Upper lobe of left lung (tissue), 4 donors: Measurements from ENCODE around the gene LPCAT3.

Experiments used
- POLR2A ChIP-seq, 4 donors: fragments of 450-650 bp; IDR thresholded peaks; one replicate each; pipeline ENCODE4 v1.5.1; 2016 to 2017; ENCODE audit warnings: antibody characterized with exemption in 4 of 4, mild to moderate bottlenecking in 2 of 4
- POLR2AphosphoS5 ChIP-seq, 2 donors: sonication (generic); formaldehyde crosslinking; IDR thresholded peaks; one replicate each; pipeline ENCODE4 v1.5.1; 2017; ENCODE audit warnings: antibody characterized with exemption in 2 of 2
- TF ChIP-seq, protein P1 (sequence below), 6 experiments: fragments of 450-650 bp in 4 of 6; fragments of 200-600 bp in 2 of 6; sonication (generic) in 2 of 6; IDR thresholded peaks; one replicate each; pipeline ENCODE4 v1.5.1; 2016 to 2019; ENCODE audit warnings: antibody characterized with exemption in 6 of 6

DNA sequence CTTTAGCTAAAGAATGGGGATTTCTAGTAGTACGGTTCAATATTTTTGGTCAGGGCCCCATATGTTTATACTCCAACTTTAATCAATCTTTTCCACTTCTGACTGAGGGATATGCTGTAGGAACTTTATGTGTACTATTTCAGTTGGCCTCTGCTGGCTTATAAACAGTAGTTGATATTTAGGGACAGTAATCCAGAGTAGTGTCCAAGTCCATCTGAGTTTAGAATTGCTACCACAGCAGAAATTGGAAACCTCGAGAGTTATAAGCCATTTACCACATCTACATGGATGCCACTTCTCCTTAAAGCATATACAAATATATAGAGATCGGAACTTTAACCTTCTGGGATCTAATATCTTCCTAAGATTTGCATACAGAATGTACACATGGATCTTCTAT lies 11.6 kb downstream of the LPCAT3 start:
- TF ChIP-seq, protein P1, sequence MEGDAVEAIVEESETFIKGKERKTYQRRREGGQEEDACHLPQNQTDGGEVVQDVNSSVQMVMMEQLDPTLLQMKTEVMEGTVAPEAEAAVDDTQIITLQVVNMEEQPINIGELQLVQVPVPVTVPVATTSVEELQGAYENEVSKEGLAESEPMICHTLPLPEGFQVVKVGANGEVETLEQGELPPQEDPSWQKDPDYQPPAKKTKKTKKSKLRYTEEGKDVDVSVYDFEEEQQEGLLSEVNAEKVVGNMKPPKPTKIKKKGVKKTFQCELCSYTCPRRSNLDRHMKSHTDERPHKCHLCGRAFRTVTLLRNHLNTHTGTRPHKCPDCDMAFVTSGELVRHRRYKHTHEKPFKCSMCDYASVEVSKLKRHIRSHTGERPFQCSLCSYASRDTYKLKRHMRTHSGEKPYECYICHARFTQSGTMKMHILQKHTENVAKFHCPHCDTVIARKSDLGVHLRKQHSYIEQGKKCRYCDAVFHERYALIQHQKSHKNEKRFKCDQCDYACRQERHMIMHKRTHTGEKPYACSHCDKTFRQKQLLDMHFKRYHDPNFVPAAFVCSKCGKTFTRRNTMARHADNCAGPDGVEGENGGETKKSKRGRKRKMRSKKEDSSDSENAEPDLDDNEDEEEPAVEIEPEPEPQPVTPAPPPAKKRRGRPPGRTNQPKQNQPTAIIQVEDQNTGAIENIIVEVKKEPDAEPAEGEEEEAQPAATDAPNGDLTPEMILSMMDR (IDR thresholded peaks at IDR 0.05): no peak
- TF ChIP-seq POLR2AphosphoS5 (IDR thresholded peaks at IDR 0.05): no peak
- TF ChIP-seq POLR2A (IDR thresholded peaks at IDR 0.05): no peak
